Measurements from ENCODE around the gene CHSY1. TPM values are rescaled to one million over a fixed set of nuclear protein-coding genes. Genes with fewer than 3 reads are reported as not detected.
A peak's percentile ranks its signal among the peaks of the same experiment; 100 is the strongest.

CHSY1 gene
- total RNA-seq, 1 experiment from 2014 or later = 59.1 TPM

GRCh38 chr15:101128221-101129015 lies 123.4 kb downstream of the CHSY1 start:
- no peak for DNase-seq (ENCODE audit: low spot score)
- POLR2A ChIA-PET = no interaction called here
- TF ChIP-seq, protein P1, sequence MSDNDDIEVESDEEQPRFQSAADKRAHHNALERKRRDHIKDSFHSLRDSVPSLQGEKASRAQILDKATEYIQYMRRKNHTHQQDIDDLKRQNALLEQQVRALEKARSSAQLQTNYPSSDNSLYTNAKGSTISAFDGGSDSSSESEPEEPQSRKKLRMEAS (CRISPR knock-in tag; IDR thresholded peaks at IDR 0.05) = no peak
- TF ChIP-seq USF2 (CRISPR knock-in tag; IDR thresholded peaks at IDR 0.05) (no peak), TCF7 (CRISPR knock-in tag; IDR thresholded peaks at IDR 0.05; ENCODE audit: low read depth) (no peak)

GRCh38 chr15:101127506-101128076 lies 124.3 kb downstream of the CHSY1 start:
- peak overlapping the region; percentile 37; the same call in 1 of the 2 replicates for H3K27ac Mint-ChIP-seq
- H3K4me1 Mint-ChIP-seq = peaks cover 27% of the 10 kb centered on the region
- DNase-seq (ENCODE audit: low spot score) (no peak), ATAC-seq (no peak)
- CTCF ChIA-PET = interaction anchor here (1.0 to 1.2 kb wide), 3 partner anchors 70 to 130 kb away, joined by 3 to 4 read pairs (median 3); no protein-coding TSS in a partner anchor
- no peaks in the 10 kb centered on the region for H3K27me3 Mint-ChIP-seq (ENCODE audit: low read depth)
- peaks cover 15% of the 10 kb centered on the region for H3K36me3 Mint-ChIP-seq
- TF ChIP-seq ZNF532 (CRISPR knock-in tag; IDR thresholded peaks at IDR 0.05; ENCODE audit: borderline replicate concordance) (no peak), SMAD3 (CRISPR knock-in tag; IDR thresholded peaks at IDR 0.05; ENCODE audit: borderline replicate concordance) (no peak), ZNF671 (CRISPR knock-in tag; IDR thresholded peaks at IDR 0.05) (no peak), SMAD4 (CRISPR knock-in tag; IDR thresholded peaks at IDR 0.05) (no peak), EMX1 (CRISPR knock-in tag; IDR thresholded peaks at IDR 0.05) (no peak), KAT7 (CRISPR knock-in tag; IDR thresholded peaks at IDR 0.05; ENCODE audit: borderline replicate concordance) (no peak), NR1H2 (CRISPR knock-in tag; IDR thresholded peaks at IDR 0.05) (no peak), FOXJ3 (CRISPR knock-in tag; IDR thresholded peaks at IDR 0.05; ENCODE audit: borderline replicate concordance) (no peak), FOXK1 (CRISPR knock-in tag; IDR thresholded peaks at IDR 0.05) (no peak), HMGA2 (CRISPR knock-in tag; IDR thresholded peaks at IDR 0.05) (no peak), ZBTB21 (CRISPR knock-in tag; IDR thresholded peaks at IDR 0.05; ENCODE audit: borderline replicate concordance) (no peak), E2F1 (CRISPR knock-in tag; IDR thresholded peaks at IDR 0.05) (no peak), TP53 (CRISPR knock-in tag; IDR thresholded peaks at IDR 0.05) (no peak)
- TF ChIP-seq, protein P2, sequence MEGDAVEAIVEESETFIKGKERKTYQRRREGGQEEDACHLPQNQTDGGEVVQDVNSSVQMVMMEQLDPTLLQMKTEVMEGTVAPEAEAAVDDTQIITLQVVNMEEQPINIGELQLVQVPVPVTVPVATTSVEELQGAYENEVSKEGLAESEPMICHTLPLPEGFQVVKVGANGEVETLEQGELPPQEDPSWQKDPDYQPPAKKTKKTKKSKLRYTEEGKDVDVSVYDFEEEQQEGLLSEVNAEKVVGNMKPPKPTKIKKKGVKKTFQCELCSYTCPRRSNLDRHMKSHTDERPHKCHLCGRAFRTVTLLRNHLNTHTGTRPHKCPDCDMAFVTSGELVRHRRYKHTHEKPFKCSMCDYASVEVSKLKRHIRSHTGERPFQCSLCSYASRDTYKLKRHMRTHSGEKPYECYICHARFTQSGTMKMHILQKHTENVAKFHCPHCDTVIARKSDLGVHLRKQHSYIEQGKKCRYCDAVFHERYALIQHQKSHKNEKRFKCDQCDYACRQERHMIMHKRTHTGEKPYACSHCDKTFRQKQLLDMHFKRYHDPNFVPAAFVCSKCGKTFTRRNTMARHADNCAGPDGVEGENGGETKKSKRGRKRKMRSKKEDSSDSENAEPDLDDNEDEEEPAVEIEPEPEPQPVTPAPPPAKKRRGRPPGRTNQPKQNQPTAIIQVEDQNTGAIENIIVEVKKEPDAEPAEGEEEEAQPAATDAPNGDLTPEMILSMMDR (IDR thresholded peaks at IDR 0.05) = no peak
- TF ChIP-seq, protein P3, sequence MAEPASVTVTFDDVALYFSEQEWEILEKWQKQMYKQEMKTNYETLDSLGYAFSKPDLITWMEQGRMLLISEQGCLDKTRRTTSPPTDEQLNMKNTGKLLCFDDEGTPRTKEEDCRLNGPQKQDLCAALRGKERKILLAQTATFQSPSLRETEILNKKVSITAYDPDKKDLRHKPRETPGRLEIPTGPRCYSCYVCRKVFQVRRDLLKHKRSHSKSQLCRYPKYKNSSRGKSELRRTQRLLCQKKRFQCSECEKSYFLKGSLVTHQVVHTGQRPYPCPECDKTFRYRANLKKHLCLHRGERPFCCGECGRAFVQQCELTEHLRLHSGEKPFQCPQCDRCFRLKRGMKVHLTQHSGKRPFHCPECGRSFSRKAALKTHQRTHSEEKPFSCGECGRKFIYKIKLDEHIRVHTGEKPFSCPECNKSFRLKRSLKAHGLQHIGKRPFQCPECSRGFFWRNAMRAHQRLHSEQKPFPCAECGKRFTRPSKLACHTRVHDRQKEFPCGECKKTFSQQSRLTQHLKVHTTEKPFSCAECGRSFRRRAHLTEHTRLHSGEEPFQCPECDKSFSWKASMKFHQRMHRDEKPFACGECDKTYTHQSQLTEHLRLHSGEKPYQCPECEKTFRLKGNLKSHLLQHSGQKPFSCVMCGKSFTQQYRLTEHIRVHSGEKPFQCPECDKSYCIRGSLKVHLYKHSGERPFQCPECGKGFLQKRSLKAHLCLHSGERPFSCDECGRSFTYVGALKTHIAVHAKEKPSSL (CRISPR knock-in tag; conservative IDR thresholded peaks at IDR 0.05) = no peak
- TF ChIP-seq, protein P4, sequence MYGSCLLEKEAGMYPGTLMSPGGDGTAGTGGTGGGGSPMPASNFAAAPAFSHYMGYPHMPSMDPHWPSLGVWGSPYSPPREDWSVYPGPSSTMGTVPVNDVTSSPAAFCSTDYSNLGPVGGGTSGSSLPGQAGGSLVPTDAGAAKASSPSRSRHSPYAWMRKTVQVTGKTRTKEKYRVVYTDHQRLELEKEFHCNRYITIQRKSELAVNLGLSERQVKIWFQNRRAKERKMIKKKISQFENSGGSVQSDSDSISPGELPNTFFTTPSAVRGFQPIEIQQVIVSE (CRISPR knock-in tag; IDR thresholded peaks at IDR 0.05; ENCODE audit: borderline replicate concordance) = no peak
- TF ChIP-seq, protein P5, sequence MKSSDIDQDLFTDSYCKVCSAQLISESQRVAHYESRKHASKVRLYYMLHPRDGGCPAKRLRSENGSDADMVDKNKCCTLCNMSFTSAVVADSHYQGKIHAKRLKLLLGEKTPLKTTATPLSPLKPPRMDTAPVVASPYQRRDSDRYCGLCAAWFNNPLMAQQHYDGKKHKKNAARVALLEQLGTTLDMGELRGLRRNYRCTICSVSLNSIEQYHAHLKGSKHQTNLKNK (CRISPR knock-in tag; IDR thresholded peaks at IDR 0.05) = no peak
- POLR2A ChIA-PET = interaction anchor here (0.5 kb wide), 1 partner anchor 245 kb away, joined by 3 read pairs; no protein-coding TSS in a partner anchor
- peaks cover 25% of the 10 kb centered on the region for H3K9me3 Mint-ChIP-seq
- no peak overlapping the region for H3K4me3 Mint-ChIP-seq

More at GRCh38 chr15:101128221-101129015, 123.4 kb downstream of the CHSY1 start:
- H3K27me3 Mint-ChIP-seq (ENCODE audit: low read depth) = no peaks in the 10 kb centered on the region
- no peak overlapping the region for H3K4me3 Mint-ChIP-seq
- H3K9me3 Mint-ChIP-seq = peaks cover 21% of the 10 kb centered on the region
- no peak overlapping the region for H3K27ac Mint-ChIP-seq
- peaks cover 15% of the 10 kb centered on the region for H3K36me3 Mint-ChIP-seq
- no peak for ATAC-seq
- CTCF ChIA-PET = no interaction called here
- peaks cover 27% of the 10 kb centered on the region for H3K4me1 Mint-ChIP-seq

All from WTC11 (cell line).